ENCODE measurements around the gene WDR17. TPM values are rescaled to one million over a fixed set of nuclear protein-coding genes. Genes with fewer than 3 reads are reported as not detected.

WDR17 gene
- total RNA-seq, 4 donors from 2014 or later: 5.6 to 12.8 (median 9.0) TPM

- TF ChIP-seq POLR2A (IDR thresholded peaks at IDR 0.05) (no peak), CTCF (IDR thresholded peaks at IDR 0.05) (no peak)
- intact Hi-C loops (cut with DNase I): no loop called here
- WGBS, 2 donors: 81 to 83% methylated on average over 4 of the region's 4 CpGs
- no peaks in the 10 kb centered on the region for H3K4me1 ChIP-seq
- no peak overlapping the region for H3K4me3 ChIP-seq (replicated peaks in 1 of 3)
- DNase-seq: no peak
- H3K36me3 ChIP-seq: no peaks in the 10 kb centered on the region
- H3K27me3 ChIP-seq: no peaks in the 10 kb centered on the region
- no peaks in the 10 kb centered on the region for H3K9me3 ChIP-seq
- no peak overlapping the region for H3K27ac ChIP-seq
Measured at GRCh38 chr4:176153124-176153523, 87.5 kb downstream of the WDR17 start.

- intact Hi-C loops (cut with DNase I): no loop called here
- no peak overlapping the region for H3K27ac ChIP-seq
- no peaks in the 10 kb centered on the region for H3K27me3 ChIP-seq
- H3K4me3 ChIP-seq (replicated peaks in 1 of 3): no peak overlapping the region
- no peaks in the 10 kb centered on the region for H3K9me3 ChIP-seq
- no peak for DNase-seq
- no peaks in the 10 kb centered on the region for H3K4me1 ChIP-seq
- TF ChIP-seq POLR2A (IDR thresholded peaks at IDR 0.05): no peak
- no peak for TF ChIP-seq CTCF (IDR thresholded peaks at IDR 0.05)
- 96 to 97% methylated on average over 5 of the region's 5 CpGs for WGBS, 2 donors
- no peaks in the 10 kb centered on the region for H3K36me3 ChIP-seq
Measured at GRCh38 chr4:176156656-176157055, 91.0 kb downstream of the WDR17 start.

GRCh38 chr4:176163041-176163440 lies 97.4 kb downstream of the WDR17 start:
- Histone ChIP-seq H3K27me3 (no peaks in the 10 kb centered on the region), H3K9me3 (no peaks in the 10 kb centered on the region), H3K36me3 (no peaks in the 10 kb centered on the region), H3K4me1 (no peaks in the 10 kb centered on the region), H3K4me3 (replicated peaks in 1 of 3) (no peak overlapping the region), H3K27ac (no peak overlapping the region)
- DNase-seq: no peak
- TF ChIP-seq CTCF (IDR thresholded peaks at IDR 0.05): no peak
- TF ChIP-seq POLR2A (IDR thresholded peaks at IDR 0.05): no peak
- intact Hi-C loops (cut with DNase I): no loop called here
- WGBS, 2 donors: 97% methylated on average over 3 of the region's 3 CpGs

GRCh38 chr4:176185051-176185450 lies 119.4 kb downstream of the WDR17 start:
- no peaks in the 10 kb centered on the region for H3K27me3 ChIP-seq
- no peaks in the 10 kb centered on the region for H3K9me3 ChIP-seq
- H3K4me3 ChIP-seq (replicated peaks in 1 of 3): no peak overlapping the region
- TF ChIP-seq CTCF (IDR thresholded peaks at IDR 0.05) (no peak), POLR2A (IDR thresholded peaks at IDR 0.05) (no peak)
- intact Hi-C loops (cut with DNase I): no loop called here
- H3K4me1 ChIP-seq: peaks cover 0 to 3% of the 10 kb centered on the region in 2 donors
- no peak for DNase-seq
- 50 to 73% methylated on average over 1 of the region's 1 CpG for WGBS, 2 donors
- no peaks in the 10 kb centered on the region for H3K36me3 ChIP-seq
- H3K27ac ChIP-seq: no peak overlapping the region

GRCh38 chr4:176186067-176186466 lies 120.4 kb downstream of the WDR17 start:
- no peaks in the 10 kb centered on the region for H3K36me3 ChIP-seq
- H3K4me3 ChIP-seq (replicated peaks in 1 of 3): no peak overlapping the region
- 70 to 72% methylated on average over 2 of the region's 2 CpGs for WGBS, 2 donors
- DNase-seq: no peak
- TF ChIP-seq POLR2A (IDR thresholded peaks at IDR 0.05): no peak
- no peak for TF ChIP-seq CTCF (IDR thresholded peaks at IDR 0.05)
- intact Hi-C loops (cut with DNase I): no loop called here
- H3K27me3 ChIP-seq: no peaks in the 10 kb centered on the region
- no peaks in the 10 kb centered on the region for H3K9me3 ChIP-seq
- H3K27ac ChIP-seq: no peak overlapping the region
- peaks cover 0 to 3% of the 10 kb centered on the region in 2 donors for H3K4me1 ChIP-seq
